Activated naive CD4-positive, alpha-beta T cell treated with anti-CD3 and anti-CD28 coated beads for 36 hours (primary cell): ENCODE data around the gene DHX34. TPM values are rescaled to one million over a fixed set of nuclear protein-coding genes. Genes with fewer than 3 reads are reported as not detected.

Source experiments
- CTCF ChIA-PET: fragments of 350-600 bp; sonication (Branson Sonifier 250); formaldehyde crosslinking; loops from one replicate; lab custom pipeline; 2021; ENCODE audit warnings: antibody characterized with exemption; lab: Charles Lee
- DNase-seq: peaks from one replicate; pipeline ENCODE4 v3.0.0-alpha.2; 2020
- H3K27ac Mint-ChIP-seq: one replicate; pipeline ENCODE4 v1.8.0; 2021; ENCODE audit warnings: mild to moderate bottlenecking, mixed read lengths
- H3K27me3 Mint-ChIP-seq: one replicate; pipeline ENCODE4 v1.8.0; 2021; ENCODE audit warnings: low read depth, mixed read lengths
- H3K36me3 Mint-ChIP-seq: one replicate; pipeline ENCODE4 v1.8.0; 2021; ENCODE audit warnings: low read depth, mixed read lengths
- H3K4me1 Mint-ChIP-seq: one replicate; pipeline ENCODE4 v1.8.0; 2021; ENCODE audit warnings: low read depth, mixed read lengths
- H3K4me3 Mint-ChIP-seq: one replicate; pipeline ENCODE4 v1.8.0; 2021; ENCODE audit warnings: mild to moderate bottlenecking, moderate library complexity, mixed read lengths
- H3K9me3 Mint-ChIP-seq: one replicate; pipeline ENCODE4 v1.8.0; 2021; ENCODE audit warnings: mixed read lengths
- intact Hi-C: fragments of 100-400 bp; cut with micrococcal nuclease; formaldehyde crosslinking; loops from one replicate; pipeline ENCODE4 v1.15.1; 2023
- total RNA-seq, 2 experiments: library from RNA; stranded (reverse); gene quantifications; one replicate each; pipeline ENCODE4 v1.2.3, GENCODE V29; 2021

The DHX34 gene
- total RNA-seq, 2 experiments from 2014 or later: 11.2 to 11.6 TPM

DNA sequence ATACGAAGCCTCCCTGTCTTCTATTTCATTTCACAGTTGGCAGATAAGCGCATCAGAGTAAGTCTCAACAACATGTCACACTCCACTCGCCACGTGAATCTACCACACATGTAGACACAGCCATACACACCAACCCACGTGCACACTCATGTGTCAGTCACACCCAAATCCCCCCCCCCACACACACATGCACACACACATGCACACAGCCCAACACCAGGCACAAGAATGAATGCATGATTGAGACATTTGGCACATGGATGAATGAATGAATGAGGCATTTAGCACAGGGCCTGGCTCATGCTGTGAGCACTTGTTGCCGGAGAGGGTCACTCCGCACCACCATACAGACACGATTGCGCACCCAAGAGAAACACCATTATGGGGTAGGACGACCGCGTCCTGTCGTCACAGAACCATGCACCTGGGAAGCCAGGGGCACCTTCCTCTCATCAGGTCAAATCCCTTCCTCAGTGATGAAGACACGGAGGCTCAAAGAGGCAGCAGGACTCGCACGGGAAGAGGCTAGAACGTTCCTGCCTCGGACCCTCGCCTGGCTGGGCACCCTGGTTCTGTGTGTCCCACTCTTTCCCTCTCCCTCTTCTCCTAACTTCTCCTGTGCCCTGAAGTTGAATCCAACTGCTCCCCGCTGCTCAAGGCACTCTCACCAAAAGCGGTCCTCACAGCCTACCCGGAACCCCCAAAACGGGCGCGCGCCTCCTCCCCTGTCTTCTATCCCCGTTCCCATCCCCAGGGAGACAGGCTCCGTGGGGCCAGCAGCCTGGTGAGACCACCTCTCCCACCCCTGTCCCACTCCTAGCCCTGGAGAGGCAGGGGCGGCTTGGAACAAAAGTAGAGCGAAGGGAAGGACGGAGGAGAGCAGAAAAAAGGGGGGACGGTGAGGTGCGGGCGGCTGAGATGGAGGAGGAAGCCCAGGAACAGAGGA is 68.9 kb downstream of the DHX34 start:
- CTCF ChIA-PET: interaction anchor here (1.0 to 1.2 kb wide), 2 partner anchors 10 kb away, joined by 3 to 4 read pairs; no protein-coding TSS in a partner anchor

DNA sequence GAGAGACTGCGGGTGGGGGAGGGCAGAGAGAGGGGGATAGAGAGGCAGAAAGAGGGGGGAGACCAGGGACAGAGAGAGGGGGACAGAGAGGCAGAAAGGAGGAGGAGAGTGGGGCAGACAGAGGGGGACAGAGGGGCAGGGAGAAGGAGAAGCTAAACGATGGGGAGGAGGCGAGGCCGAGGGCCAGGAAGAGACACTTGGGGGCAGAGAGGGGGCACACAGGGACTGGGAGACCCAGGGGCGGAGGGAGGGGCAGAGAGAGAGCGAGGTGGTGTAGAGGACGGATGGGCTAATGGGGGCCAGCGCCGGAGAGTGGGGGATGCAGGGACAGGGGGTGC is 69.5 kb downstream of the DHX34 start:
- Mint-ChIP-seq H3K9me3 (no peaks in the 10 kb centered on the region), H3K27ac (no peak overlapping the region), H3K27me3 (peaks cover 75% of the 10 kb centered on the region), H3K4me3 (no peak overlapping the region), H3K4me1 (peaks cover 43% of the 10 kb centered on the region), H3K36me3 (no peaks in the 10 kb centered on the region)
- CTCF ChIA-PET: interaction anchor here (0.6 to 1.0 kb wide), 2 partner anchors 9 to 92 kb away, joined by 3 to 6 read pairs; no protein-coding TSS in a partner anchor
- intact Hi-C loops: loop anchor here (1.0 kb wide), 1 partner anchor 19 kb away; no protein-coding TSS in a partner anchor
- no peak for DNase-seq

More for the DNA sequence above, 68.9 kb downstream of the DHX34 start:
- DNase-seq: no peak
- Mint-ChIP-seq H3K27me3 (peaks cover 72% of the 10 kb centered on the region), H3K9me3 (no peaks in the 10 kb centered on the region), H3K4me1 (peaks cover 43% of the 10 kb centered on the region), H3K4me3 (no peak overlapping the region), H3K36me3 (no peaks in the 10 kb centered on the region), H3K27ac (no peak overlapping the region)
- intact Hi-C loops: loop anchor here (1.0 kb wide), 1 partner anchor 19 kb away; no protein-coding TSS in a partner anchor

DNA sequence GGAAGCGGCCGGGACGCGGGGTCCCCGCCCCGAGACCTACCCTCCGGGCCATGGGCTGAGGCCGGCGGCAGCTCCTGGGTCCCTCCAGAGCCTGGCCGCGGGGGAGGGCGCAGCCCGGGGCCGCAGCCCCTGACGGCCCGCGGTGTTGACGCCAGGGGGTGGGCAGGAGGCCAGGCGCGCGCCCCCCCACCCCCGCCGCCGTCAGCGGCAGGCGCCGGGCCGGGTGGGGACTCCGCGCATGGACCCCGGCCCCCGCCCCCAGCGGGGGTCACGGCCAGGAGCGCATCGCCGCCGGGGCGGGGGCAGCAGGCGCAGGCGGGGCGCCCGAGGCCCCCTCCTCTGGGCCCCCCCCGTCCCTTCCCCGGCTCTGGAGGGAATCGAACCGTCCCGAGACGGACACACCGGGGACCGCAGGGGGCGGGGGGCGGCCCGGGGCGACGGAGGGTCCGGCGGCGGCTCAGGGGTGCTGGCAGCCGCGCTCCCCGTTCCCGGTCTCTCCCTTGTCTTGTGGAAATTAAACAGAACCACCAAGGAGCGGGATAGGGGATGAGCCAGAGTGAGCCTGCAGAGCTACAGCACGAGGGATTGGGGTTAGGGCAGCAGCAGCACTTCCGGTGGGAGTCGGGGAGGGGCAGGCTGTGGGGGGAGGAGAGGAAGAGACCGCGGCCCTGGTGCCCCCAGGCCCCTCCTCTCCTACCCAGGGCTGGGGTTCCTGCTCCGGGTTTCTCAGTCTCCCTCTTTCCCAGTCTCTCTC is 70.1 kb downstream of the DHX34 start, which contains the start of gene MEIS3:
MEIS3 (minus strand) TSS at position 498 of the 754 bp plus-strand sequence; CDS start at position 52, 446 bp downstream.
- no peak for DNase-seq
- Mint-ChIP-seq H3K27ac (no peak within 1 kb of the TSS), H3K4me3 (no peak within 1 kb of the TSS), H3K9me3 (no peaks in the 10 kb centered on the region), H3K27me3 (peaks cover 75% of the 10 kb centered on the region), H3K36me3 (no peaks in the 10 kb centered on the region), H3K4me1 (peaks cover 43% of the 10 kb centered on the region)
- intact Hi-C loops: no loop called here
- CTCF ChIA-PET: interaction anchor here (0.6 to 1.0 kb wide), 2 partner anchors 9 to 92 kb away, joined by 3 to 6 read pairs; no protein-coding TSS in a partner anchor

DNA sequence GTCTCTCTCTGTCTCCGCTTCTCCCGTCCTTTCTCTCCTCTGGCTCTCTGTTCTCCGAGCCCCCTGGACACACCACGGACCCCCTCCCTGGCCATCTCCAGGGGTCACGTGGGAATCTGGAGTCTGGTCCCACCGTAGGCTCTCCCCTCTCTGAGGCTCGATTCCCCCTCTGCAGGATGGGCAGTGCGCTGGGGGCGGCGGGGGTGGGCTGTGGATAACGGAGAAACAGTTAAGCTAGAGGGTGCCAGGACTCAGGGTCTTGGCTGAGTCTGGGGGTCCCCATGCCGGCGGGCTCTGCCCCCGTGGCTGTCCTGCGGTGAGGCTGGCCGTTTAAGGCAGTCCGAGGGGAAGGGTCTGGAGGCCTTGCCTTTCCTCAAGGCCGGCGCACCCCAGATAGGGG is 70.7 kb downstream of the DHX34 start:
- no peaks in the 10 kb centered on the region for H3K9me3 Mint-ChIP-seq
- CTCF ChIA-PET: interaction anchor here (1.2 kb wide), 1 partner anchor 16 kb away, joined by 6 read pairs; no protein-coding TSS in a partner anchor

DNA sequence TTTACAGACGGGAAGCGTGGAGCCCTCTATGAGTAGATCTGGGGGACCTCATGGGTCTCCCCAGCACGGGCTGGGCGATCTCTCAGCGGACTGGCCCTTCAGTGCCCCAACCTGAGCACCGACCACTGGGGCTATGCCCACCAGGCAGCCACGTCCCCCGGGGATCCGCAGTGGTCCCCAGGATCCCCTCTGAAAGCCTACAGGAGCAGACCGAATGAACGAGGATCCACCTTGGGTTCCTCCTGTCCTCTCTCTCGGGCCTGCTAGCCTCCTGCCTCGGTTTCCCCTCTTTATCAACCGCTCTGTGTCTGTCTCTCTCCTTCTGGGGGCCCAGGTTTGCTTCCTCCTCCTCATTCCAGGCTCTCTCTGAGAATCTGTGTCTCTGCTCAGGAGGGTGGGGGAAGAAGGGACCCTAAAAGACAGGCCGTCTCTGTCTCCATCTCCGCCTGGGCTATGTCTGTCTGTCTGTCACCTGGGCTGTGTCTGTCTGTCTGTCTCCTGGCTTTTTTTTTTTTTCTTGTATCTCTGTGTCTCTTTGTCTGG is 72.2 kb downstream of the DHX34 start:
- Mint-ChIP-seq H3K9me3 (no peaks in the 10 kb centered on the region), H3K27me3 (peaks cover 79% of the 10 kb centered on the region), H3K4me1 (peaks cover 43% of the 10 kb centered on the region), H3K36me3 (no peaks in the 10 kb centered on the region), H3K27ac (no peak overlapping the region), H3K4me3 (no peak overlapping the region)
- CTCF ChIA-PET: interaction anchor here (1.2 kb wide), 1 partner anchor 15 kb away, joined by 6 read pairs; no protein-coding TSS in a partner anchor
- intact Hi-C loops: no loop called here
- no peak for DNase-seq

More for the DNA sequence above, 70.7 kb downstream of the DHX34 start:
- H3K4me1 Mint-ChIP-seq: peaks cover 43% of the 10 kb centered on the region
- no peak for DNase-seq
- H3K27me3 Mint-ChIP-seq: peaks cover 75% of the 10 kb centered on the region
- H3K27ac Mint-ChIP-seq: no peak overlapping the region
- H3K36me3 Mint-ChIP-seq: no peaks in the 10 kb centered on the region
- no peak overlapping the region for H3K4me3 Mint-ChIP-seq
- intact Hi-C loops: no loop called here

DNA sequence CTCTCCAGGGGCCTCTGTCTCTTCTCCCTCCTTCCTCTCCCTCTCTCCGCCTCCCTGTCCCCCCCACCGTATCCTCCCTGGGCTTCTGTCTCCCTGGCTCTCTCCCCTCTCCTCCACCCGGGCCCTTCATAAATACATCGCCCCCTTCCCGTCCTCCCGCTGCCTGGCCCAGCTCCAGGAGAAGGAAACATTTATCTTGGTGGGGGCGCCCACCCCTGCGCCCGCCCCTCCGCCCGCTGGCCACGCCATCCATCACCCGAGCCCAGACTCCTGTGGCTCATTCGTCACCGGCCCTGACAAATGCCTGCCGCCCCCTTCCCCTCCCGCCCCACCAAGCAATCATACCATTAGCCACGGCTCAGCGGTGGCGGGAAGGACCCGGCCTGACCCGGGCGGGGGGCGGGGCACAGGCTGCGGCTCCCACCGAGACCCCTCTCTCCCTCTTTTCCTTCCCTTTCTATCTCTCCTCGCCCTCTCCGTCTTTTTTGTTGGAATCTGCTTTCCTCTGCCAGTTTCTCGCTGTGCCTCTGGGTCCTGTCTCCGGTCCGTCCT is 72.8 kb downstream of the DHX34 start:
- no peak overlapping the region for H3K27ac Mint-ChIP-seq
- no peak overlapping the region for H3K4me3 Mint-ChIP-seq
- peaks cover 77% of the 10 kb centered on the region for H3K27me3 Mint-ChIP-seq
- H3K4me1 Mint-ChIP-seq: peaks cover 43% of the 10 kb centered on the region
- no peaks in the 10 kb centered on the region for H3K36me3 Mint-ChIP-seq
- peak; percentile 37 for DNase-seq
- intact Hi-C loops: no loop called here
- CTCF ChIA-PET: no interaction called here
- H3K9me3 Mint-ChIP-seq: no peaks in the 10 kb centered on the region

DNA sequence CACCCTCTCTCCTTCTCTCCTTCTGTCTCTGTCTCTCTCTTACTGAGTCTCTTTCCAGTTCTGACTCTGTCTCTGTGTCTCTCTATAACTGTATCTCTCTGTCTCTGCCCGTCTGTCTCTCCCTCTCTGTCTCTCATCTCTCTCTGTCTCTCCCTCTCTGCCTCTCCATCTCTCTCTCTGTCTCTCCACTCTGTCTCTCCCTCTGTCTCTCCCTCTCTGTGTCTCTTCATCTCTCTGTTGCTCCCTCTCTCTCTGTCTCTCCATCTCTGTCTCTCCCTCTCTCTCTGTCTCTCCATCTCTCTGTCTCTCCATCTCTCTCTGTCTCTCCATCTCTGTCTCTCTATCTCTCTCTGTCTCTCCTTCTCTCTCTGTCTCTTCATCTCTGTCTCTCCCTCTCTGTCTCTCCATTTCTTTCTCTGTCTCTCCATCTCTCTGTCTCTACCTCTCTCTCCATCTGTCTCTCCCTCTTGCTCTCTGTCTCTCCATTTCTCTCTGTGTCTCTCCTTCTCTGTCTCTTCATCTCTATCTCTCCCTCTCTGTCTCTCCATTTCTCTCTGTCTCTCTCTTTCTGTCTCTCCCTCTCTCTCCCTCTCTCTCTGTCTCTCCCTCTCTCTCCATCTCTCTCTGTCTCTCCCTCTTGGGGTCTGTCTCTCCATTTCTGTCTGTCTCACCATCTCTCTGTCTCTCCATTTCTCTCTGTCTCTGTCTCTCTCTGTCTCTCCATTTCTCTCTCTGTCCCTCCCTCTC is 73.5 kb downstream of the DHX34 start:
- no peak for DNase-seq
- CTCF ChIA-PET: no interaction called here
- peaks cover 40% of the 10 kb centered on the region for H3K4me1 Mint-ChIP-seq
- intact Hi-C loops: no loop called here
- H3K27ac Mint-ChIP-seq: no peak overlapping the region
- H3K36me3 Mint-ChIP-seq: no peaks in the 10 kb centered on the region
- no peak overlapping the region for H3K4me3 Mint-ChIP-seq
- no peaks in the 10 kb centered on the region for H3K9me3 Mint-ChIP-seq
- H3K27me3 Mint-ChIP-seq: peaks cover 75% of the 10 kb centered on the region

DNA sequence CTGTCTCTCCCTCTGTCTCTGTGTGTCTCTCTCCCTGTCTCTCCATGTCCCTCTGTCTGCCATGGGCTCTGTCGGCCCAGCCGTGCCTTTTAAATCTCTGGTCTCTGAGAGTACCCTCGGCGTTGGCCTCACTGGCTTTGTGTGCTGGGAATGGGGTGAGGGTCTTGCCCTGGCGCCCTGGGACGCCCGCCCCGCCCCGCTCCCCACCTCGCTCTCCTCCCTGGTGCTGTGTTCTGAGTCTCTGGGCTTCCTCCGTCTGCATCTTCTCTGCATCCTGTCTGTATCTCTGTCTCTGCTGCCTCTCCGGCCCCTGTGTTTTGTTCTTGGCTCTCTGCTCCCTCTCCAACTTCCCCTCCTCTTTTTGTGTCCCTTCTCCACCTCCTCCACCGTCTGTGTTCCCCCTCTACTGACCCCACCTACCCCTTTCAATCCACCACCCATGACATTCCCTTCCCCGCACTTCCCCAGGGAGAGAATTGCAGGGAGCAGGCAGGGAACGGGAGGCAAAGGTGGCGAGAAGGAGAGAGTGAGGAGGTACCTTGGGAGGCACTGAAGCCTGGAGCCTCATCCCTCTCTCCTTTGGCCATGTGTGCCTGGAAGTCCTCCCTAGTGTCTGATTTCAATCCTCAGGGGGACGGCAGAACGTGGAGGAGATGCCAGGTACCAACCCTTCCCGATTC is 74.2 kb downstream of the DHX34 start:
- Mint-ChIP-seq H3K36me3 (no peaks in the 10 kb centered on the region), H3K9me3 (no peaks in the 10 kb centered on the region), H3K27ac (no peak overlapping the region), H3K27me3 (peaks cover 68% of the 10 kb centered on the region), H3K4me3 (no peak overlapping the region), H3K4me1 (peaks cover 32% of the 10 kb centered on the region)
- CTCF ChIA-PET: no interaction called here
- DNase-seq: no peak
- intact Hi-C loops: no loop called here

DNA sequence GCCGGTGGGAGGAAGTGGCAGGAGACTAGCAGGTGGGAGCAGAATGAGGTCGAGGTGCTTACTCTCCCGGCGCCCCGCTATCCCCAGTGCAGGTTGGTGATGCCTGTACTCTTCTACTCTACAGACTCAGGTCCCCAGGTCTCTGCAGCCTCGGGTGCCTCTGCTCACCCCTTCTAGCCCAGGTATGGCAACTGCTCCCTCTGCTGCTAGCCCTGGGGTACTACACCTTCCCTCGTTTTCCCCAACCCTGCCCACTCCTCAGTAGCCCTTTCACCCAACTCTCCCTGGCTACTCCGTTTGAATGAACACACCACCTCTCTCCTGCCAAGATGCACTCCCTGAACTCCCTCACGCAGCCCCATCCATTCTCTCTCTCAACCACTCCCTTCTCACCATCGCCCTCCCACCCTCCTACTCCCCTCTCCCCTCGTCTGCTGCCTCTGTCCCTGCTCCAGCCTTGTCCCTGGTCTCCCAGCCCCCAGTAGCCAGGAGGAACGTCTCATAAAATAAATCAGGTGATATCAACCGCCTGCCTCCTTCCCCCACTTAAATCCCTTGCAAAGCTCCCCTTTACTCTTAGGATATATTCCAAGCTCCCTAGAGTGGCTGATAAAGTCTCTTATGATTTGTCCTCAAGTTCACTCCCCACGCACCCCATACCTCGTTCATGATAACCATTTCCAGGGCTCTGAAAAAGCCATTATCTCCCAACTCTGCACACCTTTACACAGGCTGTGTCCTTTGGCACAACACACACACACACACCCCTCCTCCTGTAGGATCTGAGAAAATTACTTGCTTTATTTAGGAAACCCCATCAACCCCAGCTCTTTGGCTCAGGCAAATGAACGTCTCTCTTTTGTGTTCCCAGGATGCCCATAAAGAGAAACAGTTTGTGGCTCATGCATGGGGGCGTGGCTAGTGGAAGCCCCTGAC is 78.4 kb downstream of the DHX34 start:
- peak overlapping the region; percentile 28 for H3K4me3 Mint-ChIP-seq
- CTCF ChIA-PET: interaction anchor here (0.6 to 2.0 kb wide), 21 partner anchors 9 to 660 kb away, joined by 3 to 13 read pairs (median 3); partner anchors contain the start of genes DHX34, EHD2, KPTN and MEIS3
- peaks cover 17% of the 10 kb centered on the region for H3K4me1 Mint-ChIP-seq
- H3K27me3 Mint-ChIP-seq: peaks cover 58% of the 10 kb centered on the region
- DNase-seq: peak; percentile 83
- H3K27ac Mint-ChIP-seq: no peak overlapping the region
- intact Hi-C loops: loop anchor here (1.0 to 5.0 kb wide), 3 partner anchors 36 to 145 kb away; no protein-coding TSS in a partner anchor
- H3K36me3 Mint-ChIP-seq: no peaks in the 10 kb centered on the region
- no peaks in the 10 kb centered on the region for H3K9me3 Mint-ChIP-seq
